Measurements from ENCODE around the gene KCNN3. TPM values are rescaled to one million over a fixed set of nuclear protein-coding genes. Genes with fewer than 3 reads are reported as not detected.
A peak's percentile ranks its signal among the peaks of the same experiment; 100 is the strongest.

Gene KCNN3
- total and polyA plus RNA-seq, 7 donors: 0.23 to 27.7 (median 9.4) TPM

DNA sequence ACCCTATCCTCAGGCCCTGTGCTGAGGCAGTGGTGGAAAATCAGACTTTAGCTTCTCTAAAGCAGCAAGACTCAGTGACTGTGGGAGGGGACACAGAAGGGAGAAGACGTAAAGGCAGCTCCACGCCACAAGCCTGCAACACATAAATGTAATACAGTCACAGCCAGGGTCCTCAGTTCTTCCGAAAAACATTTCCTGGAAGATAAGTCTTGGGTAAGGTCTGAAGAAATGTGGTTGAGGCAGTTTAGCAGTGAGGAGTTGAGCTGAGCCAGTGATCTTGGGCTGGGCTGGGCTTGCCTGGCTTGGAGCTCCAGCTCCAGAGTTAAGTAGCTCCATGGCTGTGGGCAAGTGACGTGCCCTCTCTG, 134.3 kb downstream of the KCNN3 start:
- Histone ChIP-seq H3K27me3 (no peaks in the 10 kb centered on the region), H3K36me3 (no peaks in the 10 kb centered on the region), H3K4me3 (no peak overlapping the region), H3K27ac (no peak overlapping the region), H3K4me1 (peaks cover 0 to 20% (median 16%) of the 10 kb centered on the region in 4 donors), H3K9me3 (no peaks in the 10 kb centered on the region)
- DNase-seq: no peak
- 89 to 93% methylated on average over 4 of the region's 4 CpGs for WGBS, 2 donors
- intact Hi-C loops (cut with DNase I): no loop called here
- TF ChIP-seq POLR2A (IDR thresholded peaks at IDR 0.05) (no peak), POLR2AphosphoS5 (IDR thresholded peaks at IDR 0.05) (no peak), EP300 (IDR thresholded peaks at IDR 0.05) (no peak)
- TF ChIP-seq, protein P1, sequence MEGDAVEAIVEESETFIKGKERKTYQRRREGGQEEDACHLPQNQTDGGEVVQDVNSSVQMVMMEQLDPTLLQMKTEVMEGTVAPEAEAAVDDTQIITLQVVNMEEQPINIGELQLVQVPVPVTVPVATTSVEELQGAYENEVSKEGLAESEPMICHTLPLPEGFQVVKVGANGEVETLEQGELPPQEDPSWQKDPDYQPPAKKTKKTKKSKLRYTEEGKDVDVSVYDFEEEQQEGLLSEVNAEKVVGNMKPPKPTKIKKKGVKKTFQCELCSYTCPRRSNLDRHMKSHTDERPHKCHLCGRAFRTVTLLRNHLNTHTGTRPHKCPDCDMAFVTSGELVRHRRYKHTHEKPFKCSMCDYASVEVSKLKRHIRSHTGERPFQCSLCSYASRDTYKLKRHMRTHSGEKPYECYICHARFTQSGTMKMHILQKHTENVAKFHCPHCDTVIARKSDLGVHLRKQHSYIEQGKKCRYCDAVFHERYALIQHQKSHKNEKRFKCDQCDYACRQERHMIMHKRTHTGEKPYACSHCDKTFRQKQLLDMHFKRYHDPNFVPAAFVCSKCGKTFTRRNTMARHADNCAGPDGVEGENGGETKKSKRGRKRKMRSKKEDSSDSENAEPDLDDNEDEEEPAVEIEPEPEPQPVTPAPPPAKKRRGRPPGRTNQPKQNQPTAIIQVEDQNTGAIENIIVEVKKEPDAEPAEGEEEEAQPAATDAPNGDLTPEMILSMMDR (IDR thresholded peaks at IDR 0.05): no peak

DNA sequence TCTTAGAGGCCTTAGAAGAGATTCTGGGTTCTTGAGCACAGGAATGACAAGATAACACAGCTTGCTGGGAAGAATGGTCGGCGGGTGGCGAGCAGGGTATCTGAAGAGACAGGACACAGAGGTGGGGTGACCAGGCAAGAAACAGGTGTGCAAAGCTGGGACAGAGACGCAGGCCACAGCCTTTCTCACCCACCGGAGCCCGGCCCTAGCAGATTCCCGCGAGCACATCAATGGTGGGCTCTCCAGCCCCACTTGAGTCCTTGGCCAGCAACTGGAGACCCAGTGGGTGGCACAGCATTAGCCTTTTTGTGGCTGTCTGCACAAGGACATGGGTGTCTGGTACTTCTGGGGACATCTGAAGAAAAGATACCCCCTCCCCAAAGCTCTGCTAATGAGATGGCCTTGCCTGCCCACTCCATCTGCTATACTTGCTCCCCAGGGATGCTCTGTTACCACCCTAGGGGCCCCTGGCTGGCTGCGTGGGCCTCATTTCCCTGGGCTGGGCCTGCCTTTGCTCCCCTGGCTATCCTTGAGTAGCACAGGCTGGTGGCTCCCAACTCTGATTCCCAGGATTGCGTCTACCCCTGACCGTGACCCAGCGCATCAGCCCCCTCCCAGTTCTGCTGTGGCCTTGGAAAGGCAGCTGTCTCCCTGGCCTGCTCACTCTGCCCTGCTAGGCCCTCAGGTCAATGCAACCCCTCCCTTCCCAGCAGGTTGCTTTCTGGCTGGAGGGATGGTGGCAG, 134.8 kb downstream of the KCNN3 start:
- H3K4me1 ChIP-seq: peaks cover 0 to 26% (median 21%) of the 10 kb centered on the region in 4 donors
- WGBS, 2 donors: 96 to 97% methylated on average over 12 of the region's 12 CpGs
- no peak overlapping the region for H3K4me3 ChIP-seq
- no peaks in the 10 kb centered on the region for H3K9me3 ChIP-seq
- no peak for DNase-seq
- intact Hi-C loops (cut with DNase I): no loop called here
- no peaks in the 10 kb centered on the region for H3K36me3 ChIP-seq
- TF ChIP-seq EP300 (IDR thresholded peaks at IDR 0.05) (no peak), POLR2A (IDR thresholded peaks at IDR 0.05) (no peak), POLR2AphosphoS5 (IDR thresholded peaks at IDR 0.05) (no peak)
- TF ChIP-seq, protein P1 (IDR thresholded peaks at IDR 0.05): no peak
- no peak overlapping the region for H3K27ac ChIP-seq
- no peaks in the 10 kb centered on the region for H3K27me3 ChIP-seq

DNA sequence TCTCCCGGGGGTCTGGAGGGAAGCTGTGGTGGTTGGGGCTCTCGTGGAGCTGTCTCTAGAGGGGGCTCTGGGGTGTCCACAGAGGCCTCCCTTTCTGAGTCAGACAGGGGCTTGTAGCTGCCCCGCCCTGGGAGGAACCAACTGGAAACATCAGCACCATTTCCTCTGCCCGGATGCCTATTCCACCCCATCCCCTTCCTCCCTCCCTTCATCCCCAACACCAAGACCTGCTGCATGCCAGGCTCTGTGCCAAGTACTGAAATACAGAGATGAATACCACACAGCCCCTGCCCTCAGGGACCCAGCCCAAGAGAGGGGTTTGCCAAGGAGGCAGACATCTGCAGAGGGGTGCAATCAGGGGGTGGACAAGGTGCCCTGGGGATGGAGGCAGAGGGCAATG, 136.5 kb downstream of the KCNN3 start:
- no peak for TF ChIP-seq POLR2AphosphoS5 (IDR thresholded peaks at IDR 0.05)
- TF ChIP-seq EP300 (IDR thresholded peaks at IDR 0.05): no peak
- TF ChIP-seq, protein P1 (IDR thresholded peaks at IDR 0.05): no peak
- TF ChIP-seq POLR2A (IDR thresholded peaks at IDR 0.05): no peak
- Histone ChIP-seq H3K4me1 (peaks cover 0 to 42% (median 32%) of the 10 kb centered on the region in 4 donors), H3K9me3 (no peaks in the 10 kb centered on the region), H3K36me3 (no peaks in the 10 kb centered on the region), H3K4me3 (no peak overlapping the region), H3K27me3 (no peaks in the 10 kb centered on the region), H3K27ac (no peak overlapping the region)
- WGBS, 2 donors: 69 to 75% methylated on average over 4 of the region's 4 CpGs
- intact Hi-C loops (cut with DNase I): no loop called here
- DNase-seq: no peak

- no peaks in the 10 kb centered on the region for H3K27me3 ChIP-seq
- no peaks in the 10 kb centered on the region for H3K36me3 ChIP-seq
- TF ChIP-seq POLR2AphosphoS5 (IDR thresholded peaks at IDR 0.05): peak in 3 of 4 donors; percentile 22 to 48 (median 48)
- TF ChIP-seq, protein P1 (IDR thresholded peaks at IDR 0.05): no peak
- no peak overlapping the region for H3K4me3 ChIP-seq
- peak overlapping the region; percentile 55 to 80 (median 76) for H3K27ac ChIP-seq
- peak; percentile 87 for DNase-seq
- 40 to 70% methylated on average over 10 of the region's 10 CpGs for WGBS, 2 donors
- intact Hi-C loops (cut with DNase I): no loop called here
- no peaks in the 10 kb centered on the region for H3K9me3 ChIP-seq
- peaks cover 0 to 68% (median 52%) of the 10 kb centered on the region in 4 donors for H3K4me1 ChIP-seq
These were observed 139.0 kb downstream of the KCNN3 start for GRCh38 chr1:154730986-154731489.
